Mucosa of gallbladder (tissue), 1 donor: Measurements from ENCODE around the gene GRIFIN. TPM values are rescaled to one million over a fixed set of nuclear protein-coding genes. Genes with fewer than 3 reads are reported as not detected.

Source experiments
- DNase-seq: peaks from one replicate; pipeline ENCODE4 v3.0.0-alpha.2; 2020; ENCODE audit warnings: low spot score
- total RNA-seq: library from RNA; stranded (reverse); gene quantifications from one replicate; pipeline ENCODE4 v1.2.1, GENCODE V29; 2021
- donor health status: DM: no; HTN: no; CAD: no.

The GRIFIN gene
- total RNA-seq, 1 donor from 2014 or later = not detected

GRCh38 chr7:2498708-2499107, 22.5 kb upstream of the GRIFIN start:
- DNase-seq = no peak

GRCh38 chr7:2497500-2498336, 21.5 kb upstream of the GRIFIN start:
- DNase-seq = no peak

DNA sequence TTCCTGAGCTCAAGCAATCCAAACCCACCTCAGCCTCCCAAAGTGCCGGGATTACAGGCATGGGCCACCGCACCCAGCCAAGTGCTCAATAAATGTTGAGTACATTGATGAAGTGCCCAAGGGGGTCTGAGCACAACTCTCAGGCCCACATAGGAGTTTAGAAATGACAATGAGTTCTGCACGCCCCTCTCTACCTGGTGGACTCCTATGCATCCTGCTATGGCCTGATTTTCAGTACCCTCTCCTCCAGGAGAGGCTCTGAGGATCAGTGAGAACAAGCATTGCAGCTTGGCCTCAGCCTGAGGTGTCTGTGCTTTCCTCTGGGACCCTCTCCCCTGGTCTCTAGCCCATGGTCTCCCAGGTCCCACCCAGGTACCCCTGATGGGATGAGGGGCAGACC, 20.9 kb upstream of the GRIFIN start:
- DNase-seq = no peak

- no peak for DNase-seq
Observed at GRCh38 chr7:2496375-2496774, 20.2 kb upstream of the GRIFIN start.

- no peak for DNase-seq
Observed at GRCh38 chr7:2495418-2496299, 19.5 kb upstream of the GRIFIN start.

GRCh38 chr7:2494191-2495130, 18.3 kb upstream of the GRIFIN start:
- DNase-seq = no peak

GRCh38 chr7:2493205-2494164, 17.3 kb upstream of the GRIFIN start:
- no peak for DNase-seq

GRCh38 chr7:2492038-2492437, 15.8 kb upstream of the GRIFIN start:
- no peak for DNase-seq

- DNase-seq = no peak
Observed at GRCh38 chr7:2490181-2490651, 14.0 kb upstream of the GRIFIN start.

- no peak for DNase-seq
Observed at GRCh38 chr7:2488681-2489080, 12.5 kb upstream of the GRIFIN start.

GRCh38 chr7:2488272-2488645, 12.1 kb upstream of the GRIFIN start:
- DNase-seq = no peak

GRCh38 chr7:2487586-2488271, 11.5 kb upstream of the GRIFIN start:
- DNase-seq = no peak

DNA sequence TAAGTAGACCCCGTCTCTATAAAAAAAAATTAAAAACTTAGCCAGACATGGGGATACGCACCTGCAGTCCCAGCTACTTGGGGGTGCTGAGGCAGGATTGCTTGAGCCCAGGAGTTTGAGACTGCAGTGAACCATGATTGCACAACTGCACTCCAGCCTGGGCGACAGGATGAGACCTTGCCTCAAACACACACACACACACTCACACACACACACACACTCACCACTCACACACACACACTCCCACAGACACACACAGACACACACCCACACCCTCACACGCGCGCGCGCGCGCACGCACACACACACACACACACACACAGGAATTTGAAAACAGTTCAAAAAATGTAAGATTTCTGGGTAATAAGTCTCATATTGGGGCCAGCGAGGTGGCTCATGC, 8.7 kb upstream of the GRIFIN start:
- DNase-seq = no peak

DNA sequence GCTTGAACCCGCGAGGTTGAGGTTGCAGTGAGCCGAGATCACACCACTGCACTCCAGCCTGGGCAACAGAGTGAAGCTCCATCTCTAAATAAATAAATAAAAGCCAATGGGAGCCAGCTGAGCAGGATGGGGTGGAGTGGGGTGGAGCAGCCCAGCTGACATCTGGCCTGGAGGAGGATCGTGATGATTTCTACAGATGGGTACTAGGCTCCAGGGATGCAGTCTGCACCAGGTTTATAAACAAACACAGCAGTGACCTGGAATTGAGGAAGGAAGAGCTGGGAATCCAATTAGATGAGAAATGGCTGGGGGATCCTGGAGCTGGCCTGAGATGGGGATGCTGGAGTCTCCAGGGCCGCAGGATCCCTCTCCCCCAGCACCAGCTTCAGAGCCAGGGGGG, 7.3 kb upstream of the GRIFIN start:
- DNase-seq = no peak

GRCh38 chr7:2482725-2483451, 6.7 kb upstream of the GRIFIN start:
- no peak for DNase-seq

GRCh38 chr7:2481195-2481594, 5.0 kb upstream of the GRIFIN start:
- DNase-seq = no peak

DNA sequence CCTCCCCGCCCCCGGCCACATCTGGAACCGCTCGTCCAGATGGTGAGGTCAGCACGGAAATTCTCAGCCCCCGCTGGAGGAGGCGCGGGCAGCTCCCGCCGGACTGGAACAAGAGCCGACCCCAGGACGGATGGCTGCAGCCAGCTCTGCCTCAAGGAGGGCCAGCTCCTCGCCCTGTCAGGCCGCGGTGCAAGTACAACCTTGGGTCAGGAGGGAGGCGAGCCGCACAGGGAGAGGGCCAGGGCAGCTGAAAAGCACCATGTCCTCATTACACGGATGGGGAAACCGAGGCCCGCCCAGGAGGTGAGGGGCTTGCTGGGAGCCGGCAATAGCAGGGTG, 3.8 kb upstream of the GRIFIN start:
- DNase-seq = no peak

- no peak for DNase-seq
Observed at GRCh38 chr7:2479276-2480069, 3.3 kb upstream of the GRIFIN start.

GRCh38 chr7:2478800-2479199, 2.6 kb upstream of the GRIFIN start:
- DNase-seq = no peak
